GM23248 (cell line): ENCODE measurements around the gene AKT2. TPM values are rescaled to one million over a fixed set of nuclear protein-coding genes. Genes with fewer than 3 reads are reported as not detected.

Experiments used
- DNase-seq: peaks from one replicate; pipeline ENCODE4 v3.0.0-alpha.2; 2015
- H2AFZ ChIP-seq: fragments of 200-600 bp; sonication (generic); 2 replicates; pipeline ENCODE4 v1.6.1; 2016; ENCODE audit warnings: antibody characterized with exemption
- H3F3A ChIP-seq: fragments of 200-600 bp; sonication (generic); 2 replicates; pipeline ENCODE4 v1.6.1; 2016; ENCODE audit warnings: mild to moderate bottlenecking, antibody characterized with exemption, mixed run types; ENCODE audit not compliant: insufficient read depth
- H3K27ac ChIP-seq: fragments of 200-600 bp; sonication (generic); 2 replicates; pipeline ENCODE4 v1.5.1; 2016; ENCODE audit warnings: mild to moderate bottlenecking
- H3K27me3 ChIP-seq: fragments of 200-600 bp; sonication (generic); replicated peaks from 2 replicates; pipeline ENCODE4 v1.6.1; 2016; ENCODE audit warnings: mild to moderate bottlenecking; ENCODE audit not compliant: insufficient read depth
- H3K36me3 ChIP-seq: fragments of 200-600 bp; sonication (generic); 2 replicates; pipeline ENCODE4 v1.6.1; 2016; ENCODE audit warnings: low read depth, mild to moderate bottlenecking
- H3K4me1 ChIP-seq: fragments of 200-600 bp; sonication (generic); 2 replicates; pipeline ENCODE4 v1.6.1; 2016; ENCODE audit warnings: mild to moderate bottlenecking; ENCODE audit not compliant: insufficient read depth
- H3K4me2 ChIP-seq: fragments of 200-600 bp; sonication (generic); one replicate; pipeline ENCODE4 v1.6.1; 2016; ENCODE audit warnings: mild to moderate bottlenecking; ENCODE audit not compliant: unreplicated experiment
- H3K4me3 ChIP-seq: fragments of 200-600 bp; sonication (generic); 2 replicates; pipeline ENCODE4 v1.5.1; 2016; ENCODE audit warnings: mild to moderate bottlenecking
- H3K79me2 ChIP-seq: fragments of 200-600 bp; sonication (generic); 2 replicates; pipeline ENCODE4 v1.6.1; 2016; ENCODE audit warnings: mild to moderate bottlenecking; ENCODE audit not compliant: insufficient read depth
- H3K9ac ChIP-seq: fragments of 200-600 bp; sonication (generic); 2 replicates; pipeline ENCODE4 v1.6.1; 2016; ENCODE audit warnings: mild to moderate bottlenecking
- H3K9me2 ChIP-seq: fragments of 200-600 bp; sonication (generic); 2 replicates; pipeline ENCODE4 v1.6.1; 2016; ENCODE audit warnings: mixed run types, mild to moderate bottlenecking, moderate library complexity; ENCODE audit not compliant: insufficient read depth
- H3K9me3 ChIP-seq: fragments of 200-600 bp; sonication (generic); one replicate; pipeline ENCODE4 v1.6.1; 2017; ENCODE audit warnings: low read depth
- H4K20me1 ChIP-seq: fragments of 200-600 bp; sonication (generic); 2 replicates; pipeline ENCODE4 v1.6.0; 2016; ENCODE audit not compliant: insufficient read depth
- EZH2 ChIP-seq: fragments of 200-600 bp; sonication (generic); IDR thresholded peaks from 2 replicates; pipeline ENCODE4 v1.6.1; 2018; ENCODE audit warnings: antibody characterized with exemption, mild to moderate bottlenecking; ENCODE audit not compliant: insufficient read depth, poor library complexity, severe bottlenecking
- EZH2phosphoT487 ChIP-seq: fragments of 200-600 bp; sonication (generic); IDR thresholded peaks from 2 replicates; pipeline ENCODE4 v1.6.1; 2018; ENCODE audit warnings: antibody characterized with exemption, moderate library complexity, mild to moderate bottlenecking, low read depth; ENCODE audit not compliant: insufficient read depth
- WGBS, 2 experiments: methylation state at CpG; one replicate each; pipeline ENCODE4 v1.1.6; 2015 to 2017; ENCODE audit warnings: low lambda C conversion rate in 2 of 2, low coverage in 1 of 2; ENCODE audit errors: missing lambda C conversion rate in 2 of 2; 5-methylcytosine and 5-hydroxymethylcytosine counted together
- in situ Hi-C: fragments of 300-500 bp; cut with MboI; formaldehyde crosslinking; loops from 2 replicates; pipeline ENCODE4 v1.15.0; 2020
- polyA plus RNA-seq: library from polyadenylated mRNA; unstranded; fragments of >200 nt; fragmentation: Nextera tagmentation; extraction: Ambion mirVana; gene quantifications from 2 replicates; pipeline ENCODE4 v1.2.1, GENCODE V29; 2016
- total RNA-seq: library from RNA; depleted of rRNA; stranded (reverse); fragments of >200 nt; shearing (Covaris generic); gene quantifications from 2 replicates; pipeline ENCODE4 v1.2.3, GENCODE V29; 2014

Gene AKT2
- total and polyA plus RNA-seq, 2 experiments from 2014 or later, result 41.5 to 123 TPM

- no peaks in the 10 kb centered on the region; the same call in 1 of the 2 replicates for H4K20me1 ChIP-seq
- H3K9me2 ChIP-seq, result no peaks in the 10 kb centered on the region
- TF ChIP-seq EZH2 (no peak), EZH2phosphoT487 (no peak)
- WGBS, 2 experiments, result 93 to 99% methylated on average over 8 of the region's 8 CpGs
- no peak overlapping the region for H3K27ac ChIP-seq
- no peak overlapping the region for H2AFZ ChIP-seq
- no peaks in the 10 kb centered on the region for H3K9me3 ChIP-seq
- no peak overlapping the region for H3K9ac ChIP-seq
- no peak for DNase-seq
- peaks cover 18% of the 10 kb centered on the region; the same call in 1 of the 2 replicates for H3K36me3 ChIP-seq
- H3K4me3 ChIP-seq, result no peak overlapping the region
- H3K79me2 ChIP-seq, result peaks cover 99% of the 10 kb centered on the region
- no peaks in the 10 kb centered on the region for H3K4me1 ChIP-seq
- H3K27me3 ChIP-seq, result no peaks in the 10 kb centered on the region
- H3K4me2 ChIP-seq, result no peak overlapping the region
- in situ Hi-C loops, result no loop called here
- H3F3A ChIP-seq, result peaks cover 8% of the 10 kb centered on the region; the same call in 1 of the 2 replicates
Observed at GRCh38 chr19:40256512-40256911, 28.6 kb downstream of the AKT2 start.

- H3K4me2 ChIP-seq, result no peak overlapping the region
- WGBS, 2 experiments, result 90 to 94% methylated on average over 3 of the region's 3 CpGs
- H3F3A ChIP-seq, result peaks cover 8% of the 10 kb centered on the region; the same call in 1 of the 2 replicates
- no peaks in the 10 kb centered on the region for H3K27me3 ChIP-seq
- H3K79me2 ChIP-seq, result peaks cover 99% of the 10 kb centered on the region
- H3K36me3 ChIP-seq, result peaks cover 18% of the 10 kb centered on the region; the same call in 1 of the 2 replicates
- in situ Hi-C loops, result no loop called here
- H3K9me3 ChIP-seq, result no peaks in the 10 kb centered on the region
- no peak overlapping the region for H3K4me3 ChIP-seq
- no peak overlapping the region for H3K9ac ChIP-seq
- no peak for TF ChIP-seq EZH2phosphoT487
- DNase-seq, result no peak
- H3K27ac ChIP-seq, result no peak overlapping the region
- no peaks in the 10 kb centered on the region for H3K4me1 ChIP-seq
- no peaks in the 10 kb centered on the region; the same call in 1 of the 2 replicates for H4K20me1 ChIP-seq
- H2AFZ ChIP-seq, result no peak overlapping the region
- H3K9me2 ChIP-seq, result no peaks in the 10 kb centered on the region
Observed at GRCh38 chr19:40255619-40256166, 29.5 kb downstream of the AKT2 start.

GRCh38 chr19:40254714-40255418 is 30.3 kb downstream of the AKT2 start:
- Histone ChIP-seq H3K79me2 (peaks cover 99% of the 10 kb centered on the region), H3K27ac (no peak overlapping the region), H4K20me1 (no peaks in the 10 kb centered on the region; the same call in 1 of the 2 replicates), H3K9ac (no peak overlapping the region), H3K9me2 (no peaks in the 10 kb centered on the region), H3K4me3 (no peak overlapping the region), H3K9me3 (no peaks in the 10 kb centered on the region), H3K36me3 (peaks cover 18% of the 10 kb centered on the region; the same call in 1 of the 2 replicates), H3K4me2 (no peak overlapping the region), H3K27me3 (no peaks in the 10 kb centered on the region), H3F3A (peaks cover 8% of the 10 kb centered on the region; the same call in 1 of the 2 replicates), H2AFZ (no peak overlapping the region), H3K4me1 (no peaks in the 10 kb centered on the region)
- 92% methylated on average over 16 of the region's 16 CpGs for WGBS, 2 experiments
- no peak for DNase-seq
- TF ChIP-seq EZH2 (no peak), EZH2phosphoT487 (no peak)
- in situ Hi-C loops, result no loop called here

- H3K4me1 ChIP-seq, result no peaks in the 10 kb centered on the region
- 75 to 86% methylated on average over 8 of the region's 8 CpGs for WGBS, 2 experiments
- no peak for TF ChIP-seq EZH2phosphoT487
- TF ChIP-seq EZH2, result no peak
- no peak overlapping the region for H3K4me3 ChIP-seq
- H3K27me3 ChIP-seq, result no peaks in the 10 kb centered on the region
- no peak for DNase-seq
- peaks cover 18% of the 10 kb centered on the region; the same call in 1 of the 2 replicates for H3K36me3 ChIP-seq
- H3K9me3 ChIP-seq, result no peaks in the 10 kb centered on the region
- no peaks in the 10 kb centered on the region; the same call in 1 of the 2 replicates for H4K20me1 ChIP-seq
- H3K9me2 ChIP-seq, result no peaks in the 10 kb centered on the region
- in situ Hi-C loops, result no loop called here
- H3K4me2 ChIP-seq, result no peak overlapping the region
- peaks cover 97% of the 10 kb centered on the region for H3K79me2 ChIP-seq
- no peak overlapping the region for H3K9ac ChIP-seq
- H2AFZ ChIP-seq, result no peak overlapping the region
- H3K27ac ChIP-seq, result no peak overlapping the region
- H3F3A ChIP-seq, result 0 out of 2 replicates have a peak, but pooled peaks cover under 1% of the 10 kb centered on the region
Observed at GRCh38 chr19:40253611-40254092, 31.5 kb downstream of the AKT2 start.
